HG02840 (cell line): ENCODE results near the gene TXNRD2.
"Not testable (repeated sequence)": the region's sequence is repeated elsewhere in the genome, so short reads cannot be mapped to it uniquely, and the experiment has no call there.

Source experiments
- ATAC-seq: cut with Tn5 transposase; IDR thresholded peaks from one replicate; pipeline ENCODE4 v1.9.1; 2021; ENCODE audit warnings: mild to moderate bottlenecking, moderate library complexity, moderate number of reproducible peaks; ENCODE audit not compliant: unreplicated experiment, low FRiP score

Gene TXNRD2

DNA sequence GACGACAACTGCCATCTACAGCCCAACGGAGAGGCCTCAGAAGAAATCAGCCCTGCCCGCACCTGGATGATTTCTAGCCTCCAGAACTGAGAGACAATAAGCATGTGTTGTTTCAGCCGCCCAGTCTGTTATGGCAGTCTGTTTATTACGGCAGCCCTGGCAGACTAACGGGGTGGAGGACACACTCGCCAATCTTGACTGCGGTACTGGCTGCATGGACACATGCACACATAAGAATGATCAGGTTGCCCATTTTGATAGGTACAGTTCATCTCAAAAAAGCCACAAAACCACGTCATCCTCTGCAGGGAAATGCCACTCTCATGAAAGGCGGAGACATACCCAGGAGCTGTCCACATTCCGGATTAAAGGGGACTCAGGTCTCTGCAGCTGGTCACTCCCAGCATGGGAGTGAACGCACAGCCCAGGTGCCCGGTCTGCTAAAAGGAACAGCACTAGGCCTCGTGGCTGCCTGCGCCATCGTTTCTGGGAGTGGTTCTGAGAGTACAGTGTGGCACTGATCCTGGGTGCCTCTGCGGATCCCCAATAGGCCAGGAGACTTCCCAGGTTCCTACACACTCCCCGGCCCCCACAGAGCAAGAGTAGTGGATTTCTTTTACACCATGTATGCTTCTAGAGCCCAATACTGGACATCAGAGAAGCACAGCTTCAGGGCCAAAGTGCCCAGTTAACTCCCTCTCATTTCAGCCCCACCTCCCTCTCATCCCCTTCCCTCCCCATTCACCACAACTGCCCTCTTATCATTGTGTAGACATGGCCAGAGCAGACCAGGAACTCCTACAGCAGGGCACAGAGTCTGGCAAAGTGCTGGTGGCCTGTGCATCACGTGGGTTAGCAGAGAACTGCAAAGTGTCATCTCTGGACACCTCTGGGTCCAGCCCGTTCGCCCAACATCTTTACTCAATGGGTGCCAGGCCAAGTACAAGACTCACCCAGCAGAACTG lies 11.8 kb downstream of the TXNRD2 start:
- ATAC-seq: no peak

DNA sequence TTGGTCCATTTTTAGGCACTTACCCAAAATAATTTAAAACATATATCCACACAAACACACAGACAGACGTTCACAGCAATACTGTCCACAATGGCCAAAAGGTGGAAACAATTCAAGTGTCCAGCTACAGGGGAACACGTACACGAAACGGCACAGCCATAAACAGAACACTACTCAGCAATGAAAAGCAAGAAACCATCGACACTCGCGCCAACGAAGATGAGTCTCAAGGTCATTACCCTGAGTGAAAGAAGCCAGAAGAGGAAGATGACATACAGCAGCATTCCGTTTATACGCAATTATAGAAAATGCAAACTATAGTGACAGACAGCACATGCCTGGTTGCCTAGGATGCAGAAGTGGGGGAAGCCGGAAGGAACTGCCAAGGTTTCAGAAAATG lies 13.4 kb downstream of the TXNRD2 start:
- no peak for ATAC-seq

DNA sequence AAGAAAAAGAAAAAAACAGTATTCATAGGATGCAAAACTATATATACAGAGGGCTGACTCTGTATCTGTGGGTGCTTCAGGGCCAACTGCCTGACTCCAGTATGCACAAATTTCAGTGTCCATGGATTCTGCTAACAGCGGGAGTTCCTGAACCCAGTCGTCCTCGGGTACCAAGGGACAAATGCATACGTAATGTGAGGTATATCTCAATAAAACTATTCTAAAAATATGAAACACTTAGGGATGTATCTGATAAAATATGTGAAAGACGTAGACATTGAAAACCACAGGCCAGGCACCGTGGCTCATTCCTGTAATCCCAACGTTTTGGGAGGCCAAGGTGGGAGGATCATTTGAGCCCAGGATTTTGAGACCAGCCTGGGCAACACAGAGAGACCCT lies 13.9 kb downstream of the TXNRD2 start:
- no peak for ATAC-seq

DNA sequence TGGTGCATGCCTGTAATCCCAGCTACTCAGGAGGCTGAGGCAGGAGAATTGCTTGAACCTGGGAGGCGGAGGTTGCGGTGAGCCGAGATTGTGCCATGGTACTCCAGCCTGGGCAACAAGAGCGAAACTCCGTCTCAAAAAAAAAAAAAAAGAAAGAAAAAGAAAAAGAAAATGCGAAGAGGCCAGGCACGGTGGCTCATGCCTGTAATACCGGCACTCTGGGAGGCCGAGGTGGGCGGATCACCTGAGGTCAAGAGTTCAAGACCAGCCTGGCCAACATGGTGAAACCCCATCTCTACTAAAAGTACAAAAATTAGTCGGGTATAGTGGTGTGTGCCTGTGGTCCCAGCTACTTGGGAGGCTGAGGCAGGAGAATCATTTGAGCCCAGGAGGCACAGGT lies 15.6 kb downstream of the TXNRD2 start:
- ATAC-seq: not testable (repeated sequence)

DNA sequence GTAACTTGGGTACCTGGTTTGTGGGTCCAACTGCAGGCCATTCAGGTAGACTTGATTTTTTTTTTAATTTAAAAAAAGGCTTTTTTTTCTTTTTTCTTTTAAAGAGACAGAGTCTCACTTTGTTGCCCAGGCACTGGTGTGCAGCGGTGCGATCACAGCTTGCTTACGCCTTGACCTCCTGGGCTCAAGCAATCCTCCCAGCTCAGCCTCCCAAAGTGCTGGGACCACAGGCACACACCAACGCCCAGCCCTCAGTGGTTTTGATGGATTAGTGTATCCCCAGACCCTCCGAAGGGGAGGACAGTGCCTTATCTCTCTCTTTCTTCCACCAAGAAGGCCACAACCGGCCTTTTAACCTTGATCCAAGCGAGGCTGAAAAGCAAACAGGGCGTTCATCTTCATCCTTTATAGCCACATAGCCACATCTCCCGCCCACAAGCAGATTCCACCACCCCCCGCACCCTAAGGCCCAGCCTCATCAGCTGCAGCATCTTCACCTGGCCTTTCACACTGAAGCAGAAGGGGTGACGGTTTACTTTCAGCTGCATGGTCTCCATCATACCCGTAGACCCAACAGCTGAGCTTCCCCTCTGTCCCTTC lies 17.6 kb downstream of the TXNRD2 start:
- ATAC-seq: no peak

DNA sequence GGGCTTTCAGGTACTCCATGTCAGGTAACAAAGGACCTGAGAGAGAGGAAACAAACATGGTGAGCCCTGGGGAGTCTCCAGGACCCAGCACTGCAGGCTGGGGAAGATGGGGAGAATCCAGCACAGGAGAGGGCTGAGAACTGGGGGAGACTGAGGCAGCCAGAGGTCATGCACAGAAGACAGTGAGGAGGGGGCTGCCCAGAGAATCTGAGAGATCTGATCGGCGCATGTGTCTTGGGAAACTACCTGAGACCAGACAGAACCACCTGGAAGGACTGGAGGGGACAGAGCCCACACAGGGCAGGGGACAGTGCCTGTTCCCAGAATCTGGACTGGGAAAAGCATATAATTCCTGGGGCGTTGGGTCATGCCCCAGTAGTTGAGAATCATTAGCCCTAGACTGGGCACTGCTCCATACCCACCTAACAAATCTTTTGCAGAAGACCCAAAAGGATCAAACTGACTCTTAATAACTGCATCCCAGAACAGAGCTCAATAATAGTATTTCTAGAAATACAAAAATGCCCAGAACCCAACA lies 20.0 kb downstream of the TXNRD2 start:
- ATAC-seq: no peak

DNA sequence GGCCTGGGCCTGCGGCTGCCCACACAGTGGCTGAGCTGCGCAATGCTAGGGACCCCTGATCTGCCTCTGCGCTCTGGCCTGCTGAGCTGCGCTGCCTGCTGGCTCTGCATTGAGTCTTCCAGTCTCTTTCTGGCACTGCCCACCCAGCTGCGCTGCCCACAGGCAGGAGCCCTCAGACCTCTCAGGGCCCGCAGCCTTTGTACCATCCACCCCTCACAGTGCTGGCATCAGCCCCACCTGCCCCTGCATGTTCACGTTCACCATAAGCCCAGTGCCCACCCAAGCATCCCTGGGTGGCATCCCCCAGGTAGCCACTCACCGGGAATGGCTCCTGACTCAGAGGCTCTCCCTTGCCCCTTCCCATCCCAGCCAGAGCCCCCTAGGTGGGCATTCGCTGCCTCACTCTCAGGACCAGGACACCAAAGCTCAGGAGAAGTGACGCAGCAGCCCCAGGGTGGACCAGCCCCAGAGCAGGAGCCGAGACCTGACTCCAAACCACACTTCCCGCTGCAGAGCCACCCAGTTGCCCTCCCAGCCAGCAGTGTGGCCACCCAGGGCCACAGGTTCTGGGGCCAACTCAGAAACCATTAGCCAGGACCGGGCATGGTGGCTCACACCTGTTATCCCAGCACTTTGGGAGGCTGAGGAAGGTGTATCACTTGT lies 21.8 kb downstream of the TXNRD2 start:
- no peak for ATAC-seq

DNA sequence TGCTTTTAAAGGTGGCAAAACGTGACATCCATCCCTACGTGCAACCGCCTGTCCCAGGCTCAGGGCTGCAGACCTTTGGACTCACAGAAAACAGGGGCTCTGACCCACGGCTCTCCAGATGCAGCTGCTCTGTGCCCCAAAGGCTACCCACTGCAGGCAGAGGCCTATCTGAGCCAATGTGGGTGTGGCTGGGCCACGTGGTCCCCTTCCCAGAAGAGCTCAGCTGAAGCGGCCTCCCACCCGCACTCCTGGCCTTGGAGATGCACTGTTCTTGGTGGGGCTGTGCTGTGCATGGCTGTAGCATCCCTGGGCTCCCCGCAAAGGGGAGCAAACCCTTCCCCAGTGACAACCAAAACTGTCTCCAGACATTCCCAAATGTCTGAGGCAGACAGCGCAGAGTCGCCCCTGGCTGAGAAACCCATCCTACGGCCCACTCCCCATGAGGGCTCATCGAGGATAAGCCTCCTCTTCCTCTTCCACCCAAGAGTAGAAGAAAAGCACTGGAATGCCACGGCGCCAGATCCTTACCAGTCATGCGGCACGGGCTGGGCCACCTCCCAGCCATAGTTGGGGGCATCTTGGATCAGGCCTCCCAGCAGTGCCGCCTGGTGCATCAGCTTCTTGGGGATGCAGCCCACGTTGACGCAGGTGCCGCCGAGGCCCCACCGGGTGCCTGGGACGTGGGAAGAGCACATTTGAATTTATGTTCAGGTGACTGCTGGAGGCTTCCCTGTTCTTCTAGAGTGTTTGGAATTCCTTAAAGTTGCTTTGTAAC lies 23.1 kb downstream of the TXNRD2 start:
- ATAC-seq: no peak

DNA sequence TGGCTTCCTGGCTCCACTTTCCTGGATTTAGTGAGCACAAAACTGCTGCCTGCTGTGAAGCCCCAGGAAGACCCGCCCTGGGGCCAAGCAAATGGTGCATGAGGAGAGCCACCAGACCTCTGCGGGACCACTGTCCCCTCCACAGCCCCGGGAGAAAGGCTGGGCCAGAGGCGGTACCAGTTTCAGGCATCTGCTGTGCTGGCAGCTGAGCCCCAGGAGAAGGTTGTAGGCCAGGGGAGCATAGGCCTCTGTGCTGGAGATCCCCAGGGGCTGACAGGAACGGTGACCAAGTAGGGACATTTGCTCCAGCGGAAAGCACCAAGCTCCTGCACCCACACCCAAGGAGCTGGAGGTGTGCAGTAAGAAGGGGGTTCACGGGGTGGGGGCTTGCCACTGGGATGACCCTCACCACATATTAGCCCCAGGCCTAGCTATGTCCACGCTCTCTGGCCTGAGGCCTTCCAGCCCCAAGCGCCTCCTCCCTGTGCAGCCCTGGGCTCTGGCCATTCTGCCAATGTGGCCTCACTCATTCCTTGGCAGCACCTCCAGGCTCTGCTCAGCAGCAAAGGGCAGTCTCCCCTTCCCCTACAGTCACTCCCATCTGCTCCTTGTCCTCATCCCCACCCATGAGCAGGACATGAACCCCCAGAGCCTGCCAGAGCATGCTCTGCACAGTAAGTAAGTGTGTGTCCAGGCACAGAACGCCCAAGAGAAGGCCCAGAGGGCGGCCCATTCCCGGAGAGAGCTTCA lies 24.1 kb downstream of the TXNRD2 start:
- ATAC-seq: no peak

DNA sequence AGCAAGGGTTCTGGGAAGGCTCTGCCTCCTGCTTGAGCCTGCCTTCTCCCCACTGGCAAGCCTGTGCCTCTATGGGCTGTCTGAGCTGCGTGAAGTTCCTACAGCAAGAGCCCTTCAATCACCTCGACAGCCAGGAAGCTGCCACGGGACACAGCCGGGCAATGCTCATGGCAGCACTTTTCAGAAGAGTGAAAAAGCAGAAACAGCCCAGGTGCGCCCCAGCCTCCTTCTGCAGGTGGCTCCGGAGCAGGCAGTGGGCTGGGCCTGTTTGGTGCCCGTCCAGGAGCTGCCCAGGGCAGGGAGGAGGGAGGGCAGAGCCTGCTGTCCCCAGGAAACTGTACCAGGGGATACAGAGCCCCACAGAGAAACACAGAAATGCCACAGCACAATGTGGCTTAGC lies 24.7 kb downstream of the TXNRD2 start:
- ATAC-seq: no peak

DNA sequence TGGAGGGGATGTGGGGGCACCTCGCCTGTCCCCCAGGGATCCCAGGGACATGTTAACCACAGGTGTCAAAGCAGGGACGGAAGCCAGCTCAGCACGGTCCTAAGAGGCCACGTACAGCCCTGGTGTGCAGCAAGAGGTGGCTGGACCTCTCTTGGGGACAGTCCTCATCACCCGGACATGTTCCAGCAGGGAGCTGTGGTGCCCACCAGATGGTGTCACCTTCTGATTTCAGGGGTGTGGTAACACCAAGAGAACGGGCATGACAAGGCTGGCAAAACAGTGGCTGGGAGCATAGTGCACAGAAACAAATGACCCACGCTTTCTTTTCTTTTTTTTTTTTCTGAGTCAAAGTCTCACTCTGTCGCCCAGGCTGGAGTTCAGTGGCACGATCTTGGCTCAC lies 25.6 kb downstream of the TXNRD2 start:
- no peak for ATAC-seq

DNA sequence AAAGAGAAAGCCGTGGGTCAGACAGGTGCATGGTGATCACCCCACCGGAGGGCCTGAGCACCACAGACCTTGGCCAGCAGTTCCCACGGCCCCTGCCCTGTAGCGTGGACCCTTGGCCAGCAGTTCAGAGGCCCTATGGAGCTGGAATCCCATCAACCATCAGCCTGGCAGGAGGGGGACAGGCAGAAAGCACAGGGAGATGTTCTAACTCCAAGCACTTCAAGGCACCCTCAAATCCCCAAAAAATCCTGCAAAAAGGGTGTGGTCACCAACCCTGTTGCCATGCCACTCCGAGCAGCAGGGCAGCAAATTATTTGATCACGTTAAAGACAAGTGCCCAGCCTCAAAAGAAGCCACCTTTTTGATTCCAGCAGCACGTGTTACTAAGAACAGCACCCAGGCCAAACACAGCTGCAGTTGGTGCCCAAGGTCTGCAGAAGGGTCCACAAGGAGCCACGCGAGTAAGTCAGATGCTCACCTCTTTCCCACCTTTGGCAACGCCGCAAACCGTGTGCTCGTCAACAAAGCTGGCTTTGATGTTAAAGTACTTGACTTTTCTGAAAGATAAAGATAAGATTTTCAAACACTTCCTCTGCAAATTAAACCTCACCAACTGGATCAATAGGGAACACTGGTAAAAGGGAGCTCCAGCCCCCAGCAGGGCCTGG lies 26.2 kb downstream of the TXNRD2 start:
- no peak for ATAC-seq

DNA sequence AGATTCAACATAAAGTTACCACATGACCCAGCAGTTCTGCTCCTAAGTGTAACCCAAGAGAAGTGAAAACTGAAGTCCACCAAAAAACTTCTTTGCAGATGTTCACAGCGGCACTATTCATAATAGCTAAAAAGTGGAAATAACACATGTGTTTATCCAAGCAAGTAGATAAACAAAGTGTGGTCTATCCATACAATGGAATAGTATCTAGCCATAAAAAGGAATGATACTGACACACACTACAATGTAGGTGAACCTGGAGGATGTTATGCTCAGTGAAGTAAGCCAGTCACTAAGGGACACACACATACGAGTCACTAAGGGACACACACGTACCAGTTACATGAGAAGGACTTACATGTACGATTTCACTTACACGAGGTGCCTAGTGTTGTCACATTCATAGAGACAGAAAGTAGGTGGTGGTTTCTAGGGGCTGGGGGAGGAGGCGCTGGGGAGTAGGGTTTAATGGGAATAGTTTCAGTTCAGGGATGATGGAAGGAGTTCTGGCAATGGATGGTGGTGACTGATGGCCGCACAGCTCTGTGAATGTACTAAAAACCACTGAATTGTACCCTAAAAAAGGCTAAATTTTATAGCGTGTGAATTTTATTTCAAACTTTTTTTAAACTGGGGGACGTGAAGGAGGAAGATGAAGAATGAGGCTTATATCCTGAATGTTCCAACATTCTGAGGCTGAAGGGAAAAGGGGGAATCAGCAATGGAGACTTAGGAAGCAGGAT lies 27.2 kb downstream of the TXNRD2 start:
- no peak for ATAC-seq

DNA sequence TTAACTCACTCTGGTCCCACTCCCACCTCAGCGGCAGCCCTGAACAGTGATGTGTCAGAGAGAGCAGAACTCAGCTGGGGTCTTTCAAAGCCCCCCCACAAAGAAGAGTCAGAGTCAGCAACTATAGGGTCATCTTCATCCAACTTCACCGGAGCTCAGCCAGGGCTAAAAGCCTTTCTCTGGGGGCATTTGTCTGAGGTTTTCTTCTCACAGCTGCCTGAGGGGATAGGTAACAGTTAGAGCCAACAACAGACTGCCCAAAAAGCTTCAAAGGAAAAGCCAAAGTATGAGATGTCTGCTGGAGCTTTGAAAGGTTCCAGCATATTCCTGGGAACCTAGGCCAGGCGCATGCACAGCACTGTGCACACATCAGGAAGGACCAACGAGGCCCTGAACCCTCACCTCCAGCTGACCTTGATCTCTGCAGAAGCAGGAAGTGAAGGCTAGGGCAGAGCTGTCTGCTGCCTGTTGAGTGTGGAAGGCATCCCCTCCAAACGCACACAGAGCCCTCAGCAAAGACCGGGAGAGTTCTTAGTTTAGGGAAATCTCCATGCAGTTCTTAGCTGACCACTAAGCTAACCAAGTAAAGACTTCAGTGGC lies 28.2 kb downstream of the TXNRD2 start:
- no peak for ATAC-seq

DNA sequence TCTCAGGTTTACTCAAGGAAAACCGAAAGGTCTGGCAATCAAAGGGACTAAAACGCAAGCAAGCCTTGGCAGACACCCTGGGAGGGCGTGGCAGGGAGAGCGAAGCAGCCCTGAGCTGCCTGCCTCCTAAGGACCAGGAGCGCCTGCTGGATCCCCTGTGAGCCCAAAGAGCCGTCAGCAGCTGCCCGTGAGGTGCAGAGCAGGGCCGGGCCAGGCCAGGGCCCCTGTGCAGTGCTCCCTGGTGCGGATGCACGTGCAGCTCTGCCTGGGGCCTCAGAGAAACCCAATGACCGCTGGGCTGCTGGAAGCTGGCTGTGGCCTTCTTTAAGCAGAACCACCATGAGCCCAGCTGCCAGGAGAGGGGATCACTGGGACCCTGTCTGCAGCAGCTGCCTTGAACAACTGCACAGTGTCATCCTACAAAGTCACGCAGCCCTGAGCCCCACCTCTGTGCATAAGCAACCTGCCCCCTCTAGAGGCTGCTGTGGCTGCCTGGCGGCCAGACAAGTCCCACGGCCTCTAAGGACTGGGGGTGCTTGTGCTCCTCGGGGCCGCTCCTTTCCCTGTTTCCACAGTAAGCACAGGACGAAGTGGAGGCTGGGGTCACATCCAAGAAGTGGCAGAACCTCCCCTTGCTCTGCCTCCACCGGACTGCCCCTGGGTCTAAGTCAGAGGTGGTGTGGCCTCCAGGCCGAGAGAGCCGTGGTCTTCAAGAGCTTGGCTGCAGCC lies 29.2 kb downstream of the TXNRD2 start:
- no peak for ATAC-seq

DNA sequence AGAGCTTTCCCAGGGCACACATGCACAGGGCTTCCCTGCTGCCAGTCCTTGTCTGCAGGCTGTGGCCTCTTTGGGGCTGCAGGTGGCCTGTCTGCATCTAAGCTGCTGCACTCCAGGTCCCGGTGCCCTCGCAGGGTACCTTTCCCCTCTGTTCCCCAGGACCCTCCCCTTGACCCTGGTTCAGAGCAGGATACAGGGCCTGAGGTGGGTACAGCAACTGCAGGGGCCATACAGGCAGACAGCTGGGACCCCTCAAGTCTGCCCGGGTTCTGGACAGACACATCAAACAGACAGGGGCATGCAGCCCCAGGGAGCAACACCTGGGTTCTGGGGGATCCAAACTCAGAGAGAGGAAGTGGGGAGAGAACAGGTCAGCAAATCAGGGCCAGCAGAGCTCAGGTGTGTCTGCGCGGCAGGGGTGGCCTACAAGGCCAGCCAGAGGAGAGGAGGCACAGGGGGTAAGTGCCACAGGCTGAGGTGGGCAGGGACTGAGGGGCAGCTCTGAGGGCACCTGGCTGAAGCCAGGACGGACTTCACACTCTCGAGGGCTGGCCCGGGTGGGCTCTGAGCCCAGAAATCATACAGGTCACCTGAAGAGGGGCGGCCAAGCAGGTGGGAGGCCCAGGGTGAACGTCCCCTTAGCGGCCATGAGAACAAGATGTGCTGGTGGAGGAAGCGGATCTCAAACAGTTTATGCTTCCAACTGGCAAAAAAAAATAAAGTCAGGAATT lies 29.9 kb downstream of the TXNRD2 start:
- no peak for ATAC-seq
